Natural killer cell (primary cell): ENCODE results near the gene EPAS1. TPM values are rescaled to one million over a fixed set of nuclear protein-coding genes. Genes with fewer than 3 reads are reported as not detected.
A peak's percentile ranks its signal among the peaks of the same experiment; 100 is the strongest.

ENCODE experiments used
- ATAC-seq, 3 donors: fragments of 150-1000 bp in 2 of 3; fragments of 200-7000 bp in 1 of 3; cut with Tn5 transposase; 1 replicate in 1 of 3; 2 replicates in 2 of 3; pipeline ENCODE4 v1.10.0; 2021; ENCODE audit warnings: mild to moderate bottlenecking in 2 of 3, moderate library complexity in 2 of 3
- DNase-seq, 2 donors: peaks; one replicate each; pipeline versions ENCODE4 v3.0.0 to v3.0.0-alpha.2; 2013 to 2021; ENCODE audit warnings: mixed read lengths in 1 of 2
- H3K27ac ChIP-seq: one replicate; pipeline ENCODE4 v1.5.1; 2013; ENCODE audit warnings: mild to moderate bottlenecking, low read length
- H3K27me3 ChIP-seq: one replicate; pipeline ENCODE4 v1.6.1; 2013; ENCODE audit warnings: low read length; ENCODE audit not compliant: control insufficient read depth, insufficient read depth
- H3K36me3 ChIP-seq: one replicate; pipeline ENCODE4 v1.6.1; 2013; ENCODE audit warnings: low read length; ENCODE audit not compliant: control insufficient read depth, insufficient read depth
- H3K4me1 ChIP-seq: one replicate; pipeline ENCODE4 v1.6.1; 2013; ENCODE audit warnings: low read length; ENCODE audit not compliant: control insufficient read depth, insufficient read depth
- H3K4me3 ChIP-seq: one replicate; pipeline ENCODE4 v1.5.1; 2013; ENCODE audit warnings: low read length
- H3K9me3 ChIP-seq: one replicate; pipeline ENCODE4 v1.6.1; 2013; ENCODE audit warnings: low read length; ENCODE audit not compliant: control insufficient read depth, insufficient read depth
- H3K27ac Mint-ChIP-seq, 2 donors: one replicate each; pipeline ENCODE4 v1.8.0; 2022; ENCODE audit warnings: mild to moderate bottlenecking in 2 of 2, mixed read lengths in 2 of 2, moderate library complexity in 1 of 2
- H3K27me3 Mint-ChIP-seq, 2 donors: one replicate each; pipeline ENCODE4 v1.8.0; 2022; ENCODE audit warnings: low read depth in 2 of 2, mixed read lengths in 2 of 2
- H3K36me3 Mint-ChIP-seq: one replicate; pipeline ENCODE4 v1.8.0; 2022; ENCODE audit warnings: mixed read lengths
- H3K4me1 Mint-ChIP-seq, 2 donors: one replicate each; pipeline ENCODE4 v1.8.0; 2022; ENCODE audit warnings: mixed read lengths in 2 of 2
- H3K4me3 Mint-ChIP-seq: one replicate; pipeline ENCODE4 v1.8.0; 2022; ENCODE audit warnings: mild to moderate bottlenecking, moderate library complexity, mixed read lengths
- H3K9me3 Mint-ChIP-seq, 2 donors: one replicate each; pipeline ENCODE4 v1.8.0; 2022; ENCODE audit warnings: mixed read lengths in 2 of 2
- CTCF ChIP-seq: fragments of 200-600 bp; IDR thresholded peaks from one replicate; pipeline ENCODE4 v1.8.0; 2022; ENCODE audit warnings: antibody characterized with exemption
- WGBS: methylation state at CpG from one replicate; pipeline ENCODE4 v1.1.7; 2013; ENCODE audit warnings: missing lambda C conversion rate; ENCODE audit not compliant: insufficient coverage; 5-methylcytosine and 5-hydroxymethylcytosine counted together
- intact Hi-C: fragments of 100-400 bp; cut with micrococcal nuclease; formaldehyde crosslinking; loops from one replicate; pipeline ENCODE4 v1.14.2; 2022
- total RNA-seq, 4 donors: library from RNA; stranded (reverse); fragments of 120-200 nt in 1 of 4; gene quantifications; one replicate each; pipeline versions ENCODE4 v1.2.3 to v1.2.4, GENCODE V29; 2013 to 2022

EPAS1 gene
- total RNA-seq, 3 donors from 2014 or later (not counting 1 experiment from before 2014, with no cell fraction given), result 2.1 to 61.4 (median 3.6) TPM

GRCh38 chr2:46430413-46430812 lies 133.2 kb downstream of the EPAS1 start:
- H3K27me3 ChIP-seq, result no peaks in the 10 kb centered on the region
- no peak overlapping the region for H3K27ac ChIP-seq
- no peaks in the 10 kb centered on the region for H3K9me3 ChIP-seq
- Mint-ChIP-seq H3K9me3 (no peaks in the 10 kb centered on the region), H3K4me3 (no peak overlapping the region), H3K27ac (no peak overlapping the region), H3K36me3 (no peaks in the 10 kb centered on the region), H3K27me3 (peaks cover 22 to 27% of the 10 kb centered on the region in 2 donors), H3K4me1 (peaks cover 18 to 24% of the 10 kb centered on the region in 2 donors)
- no peak overlapping the region for H3K4me3 ChIP-seq
- H3K36me3 ChIP-seq, result no peaks in the 10 kb centered on the region
- no peak for TF ChIP-seq CTCF
- no peak for ATAC-seq
- 100% methylated on average over 1 of the region's 1 CpG for WGBS
- intact Hi-C loops, result no loop called here
- no peak for DNase-seq
- H3K4me1 ChIP-seq, result peaks cover 10% of the 10 kb centered on the region

- Histone ChIP-seq H3K27ac (no peak overlapping the region), H3K4me1 (peaks cover 10% of the 10 kb centered on the region), H3K9me3 (no peaks in the 10 kb centered on the region), H3K27me3 (no peaks in the 10 kb centered on the region), H3K4me3 (no peak overlapping the region), H3K36me3 (no peaks in the 10 kb centered on the region)
- intact Hi-C loops, result no loop called here
- peak; percentile 5 to 31 (median 17) for ATAC-seq
- H3K27ac Mint-ChIP-seq, result no peak overlapping the region
- peaks cover 22 to 27% of the 10 kb centered on the region in 2 donors for H3K27me3 Mint-ChIP-seq
- no peak overlapping the region for H3K4me3 Mint-ChIP-seq
- peak in 1 of 2 donors; percentile 15 for DNase-seq
- H3K36me3 Mint-ChIP-seq, result no peaks in the 10 kb centered on the region
- H3K9me3 Mint-ChIP-seq, result no peaks in the 10 kb centered on the region
- WGBS, result 17% methylated on average over 1 of the region's 1 CpG
- H3K4me1 Mint-ChIP-seq, result peaks cover 18 to 25% of the 10 kb centered on the region in 2 donors
- no peak for TF ChIP-seq CTCF
Measured at GRCh38 chr2:46430992-46431391, 133.8 kb downstream of the EPAS1 start.

- no peak for TF ChIP-seq CTCF
- intact Hi-C loops, result no loop called here
- H3K27ac Mint-ChIP-seq, result no peak overlapping the region
- H3K4me3 Mint-ChIP-seq, result no peak overlapping the region
- Histone ChIP-seq H3K27me3 (peaks cover 2% of the 10 kb centered on the region), H3K27ac (no peak overlapping the region), H3K4me3 (no peak overlapping the region), H3K9me3 (no peaks in the 10 kb centered on the region), H3K36me3 (no peaks in the 10 kb centered on the region), H3K4me1 (peaks cover 10% of the 10 kb centered on the region)
- ATAC-seq (peak in 2 of 3 donors; percentile 26 to 43), DNase-seq (no peak)
- H3K9me3 Mint-ChIP-seq, result no peaks in the 10 kb centered on the region
- H3K27me3 Mint-ChIP-seq, result peaks cover 24 to 34% of the 10 kb centered on the region in 2 donors
- WGBS, result 73% methylated on average over 5 of the region's 5 CpGs
- peaks cover 18 to 25% of the 10 kb centered on the region in 2 donors for H3K4me1 Mint-ChIP-seq
- no peaks in the 10 kb centered on the region for H3K36me3 Mint-ChIP-seq
Measured at GRCh38 chr2:46431481-46432235, 134.5 kb downstream of the EPAS1 start.
